ENCODE results near the gene ENTPD6. TPM values are rescaled to one million over a fixed set of nuclear protein-coding genes. Genes with fewer than 3 reads are reported as not detected.

The ENTPD6 gene
- polyA plus RNA-seq, 3 donors = 36.2 to 120 (median 47.0) TPM

GRCh38 chr20:25209911-25210310 lies 14.4 kb downstream of the ENTPD6 start:
- Histone ChIP-seq H3K27ac (ENCODE audit: low read depth in 1 of 2, low read length in 2 of 2) (no peak overlapping the region), H3K79me2 (ENCODE audit: insufficient read depth, low read length) (peaks cover 17% of the 10 kb centered on the region), H3K36me3 (replicated peaks in 1 of 2; ENCODE audit: control insufficient read depth in 1 of 2, insufficient read depth in 2 of 2, low read length in 2 of 2) (peaks cover 45 to 66% of the 10 kb centered on the region in 2 donors), H4K20me1 (ENCODE audit: insufficient read depth, low read length) (no peaks in the 10 kb centered on the region), H2AFZ (ENCODE audit: insufficient read depth, low read depth, low read length, poor library complexity, severe bottlenecking) (no peak overlapping the region), H3K4me3 (replicated peaks in 1 of 3; ENCODE audit: low read depth in 2 of 3, low read length in 3 of 3) (no peak overlapping the region), H3K4me1 (ENCODE audit: control insufficient read depth in 1 of 2, insufficient read depth in 2 of 2, low read length in 2 of 2) (peaks cover 9% of the 10 kb centered on the region in 2 donors), H3K9me3 (replicated peaks in 1 of 2; ENCODE audit: control insufficient read depth in 1 of 2, insufficient read depth in 1 of 2, low read length in 2 of 2) (no peaks in the 10 kb centered on the region), H3K27me3 (ENCODE audit: control insufficient read depth in 2 of 2, insufficient read depth in 2 of 2, low read length in 2 of 2) (no peaks in the 10 kb centered on the region), H3K4me2 (replicated peaks; ENCODE audit: extremely low read depth, low read length, poor library complexity, severe bottlenecking) (no peak overlapping the region), H3K9ac (ENCODE audit: insufficient read depth, low read length, poor library complexity, severe bottlenecking) (no peak overlapping the region)
- no peak for TF ChIP-seq CTCF (IDR thresholded peaks at IDR 0.05)
- 100% methylated on average over 1 of the region's 12 CpGs for WGBS (ENCODE audit: insufficient coverage)
- Mint-ChIP-seq H3K27ac (no peak overlapping the region), H3K36me3 (peaks cover 42 to 70% of the 10 kb centered on the region in 2 donors), H3K4me3 (no peak overlapping the region), H3K9me3 (no peaks in the 10 kb centered on the region), H3K27me3 (ENCODE audit: low read depth in 3 of 3) (peaks cover 0 to 2% (median 2%) of the 10 kb centered on the region in 3 donors), H3K4me1 (peaks cover 8% of the 10 kb centered on the region)
- intact Hi-C loops (cut with micrococcal nuclease) = loop anchor here in 1 of 2 donors (10.0 kb wide), 1 partner anchor 185 kb away; the partner anchor contains the start of gene ABHD12
- DNase-seq = no peak

- H3K4me3 Mint-ChIP-seq = no peak overlapping the region
- Histone ChIP-seq H3K27ac (ENCODE audit: low read depth in 1 of 2, low read length in 2 of 2) (no peak overlapping the region), H3K9me3 (replicated peaks in 1 of 2; ENCODE audit: control insufficient read depth in 1 of 2, insufficient read depth in 1 of 2, low read length in 2 of 2) (no peaks in the 10 kb centered on the region), H2AFZ (ENCODE audit: insufficient read depth, low read depth, low read length, poor library complexity, severe bottlenecking) (no peak overlapping the region), H4K20me1 (ENCODE audit: insufficient read depth, low read length) (no peaks in the 10 kb centered on the region), H3K4me3 (replicated peaks in 1 of 3; ENCODE audit: low read depth in 2 of 3, low read length in 3 of 3) (no peak overlapping the region), H3K79me2 (ENCODE audit: insufficient read depth, low read length) (peaks cover 3% of the 10 kb centered on the region), H3K36me3 (replicated peaks in 1 of 2; ENCODE audit: control insufficient read depth in 1 of 2, insufficient read depth in 2 of 2, low read length in 2 of 2) (peaks cover 58 to 80% of the 10 kb centered on the region in 2 donors), H3K4me1 (ENCODE audit: control insufficient read depth in 1 of 2, insufficient read depth in 2 of 2, low read length in 2 of 2) (no peaks in the 10 kb centered on the region), H3K9ac (ENCODE audit: insufficient read depth, low read length, poor library complexity, severe bottlenecking) (no peak overlapping the region), H3K27me3 (ENCODE audit: control insufficient read depth in 2 of 2, insufficient read depth in 2 of 2, low read length in 2 of 2) (no peaks in the 10 kb centered on the region), H3K4me2 (replicated peaks; ENCODE audit: extremely low read depth, low read length, poor library complexity, severe bottlenecking) (no peak overlapping the region)
- peaks cover 0 to 2% (median 2%) of the 10 kb centered on the region in 3 donors for H3K27me3 Mint-ChIP-seq (ENCODE audit: low read depth in 3 of 3)
- DNase-seq = no peak
- intact Hi-C loops (cut with micrococcal nuclease) = no loop called here
- no peaks in the 10 kb centered on the region for H3K9me3 Mint-ChIP-seq
- no peak for TF ChIP-seq CTCF (IDR thresholded peaks at IDR 0.05)
- H3K27ac Mint-ChIP-seq = no peak overlapping the region
- WGBS (ENCODE audit: insufficient coverage) = no CpG with 5 or more reads among the region's 7 CpGs
- no peaks in the 10 kb centered on the region for H3K4me1 Mint-ChIP-seq
- H3K36me3 Mint-ChIP-seq = peaks cover 52 to 73% of the 10 kb centered on the region in 2 donors
These were observed 15.8 kb downstream of the ENTPD6 start for GRCh38 chr20:25211273-25211672.
